Activated naive CD4-positive, alpha-beta T cell treated with Interleukin-2 at 50 U/mL for 16 hours (primary cell): Measurements from ENCODE around the gene WWOX.

Experiments used
- DNase-seq: peaks from one replicate; pipeline ENCODE4 v3.0.0-alpha.2; 2020

Gene WWOX

DNA sequence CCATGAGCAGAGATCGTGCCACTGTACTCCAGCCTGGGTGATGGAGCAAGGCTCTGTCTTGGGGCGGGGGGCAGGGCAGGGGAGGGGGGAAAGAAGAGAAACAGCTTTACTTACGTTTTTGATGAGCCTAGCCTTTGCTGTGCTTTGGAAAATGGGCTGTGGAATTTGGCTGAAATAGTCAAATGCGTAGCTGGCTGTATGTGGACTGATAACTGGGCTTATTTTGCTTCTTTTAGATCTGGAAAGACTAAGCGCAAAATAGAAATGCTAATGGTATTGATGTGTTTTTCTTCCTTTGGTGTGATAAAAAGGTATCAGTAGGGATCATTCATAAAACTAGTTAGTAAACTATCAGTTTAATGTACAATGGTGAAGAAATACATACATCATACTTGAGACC lies 346.4 kb downstream of the WWOX start:
- no peak for DNase-seq

DNA sequence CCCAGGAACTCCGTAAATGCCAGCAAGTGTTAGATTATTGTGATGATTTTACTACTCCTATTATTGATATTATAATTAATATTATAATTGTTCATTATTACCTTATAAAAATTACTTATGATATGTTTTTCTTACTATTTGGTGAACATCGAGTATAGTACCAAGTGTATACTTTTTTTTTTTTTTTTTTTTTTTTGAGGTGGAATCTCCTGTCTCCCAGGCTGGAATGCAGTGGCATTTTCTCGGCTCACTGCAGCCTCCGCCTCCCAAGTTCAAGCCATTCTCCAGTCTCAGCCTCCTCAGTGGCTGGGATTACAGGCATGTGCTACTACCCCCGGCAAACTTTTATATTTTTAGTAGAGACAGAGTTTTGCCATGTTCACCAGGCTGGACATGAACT lies 347.0 kb downstream of the WWOX start:
- DNase-seq = no peak

DNA sequence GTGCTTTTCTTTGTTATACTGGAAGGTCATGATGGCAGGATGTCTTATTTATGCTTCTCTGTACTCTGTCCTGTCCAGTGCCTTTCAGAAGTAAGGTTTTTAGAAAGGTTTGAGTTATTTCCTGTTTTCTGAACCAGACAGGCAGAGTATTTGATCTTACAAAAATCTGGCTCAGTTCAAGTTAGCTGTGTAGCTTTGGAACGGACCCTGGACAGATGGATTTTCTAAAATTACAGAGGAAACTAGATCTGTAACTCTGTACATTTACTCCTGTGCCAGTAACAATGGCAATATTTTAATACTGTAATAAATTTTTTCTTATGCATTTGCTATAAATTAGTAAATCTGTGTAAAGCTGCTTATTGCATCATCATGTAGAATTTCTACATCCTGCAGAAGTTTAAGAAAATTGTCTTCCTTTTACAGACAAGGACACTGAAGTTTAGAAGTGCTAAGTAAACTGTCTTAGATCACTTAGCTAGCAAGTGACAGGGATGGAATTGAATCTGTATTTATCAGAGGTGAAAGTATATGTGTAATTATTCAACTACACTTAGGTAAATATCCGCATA lies 347.6 kb downstream of the WWOX start:
- DNase-seq = no peak

DNA sequence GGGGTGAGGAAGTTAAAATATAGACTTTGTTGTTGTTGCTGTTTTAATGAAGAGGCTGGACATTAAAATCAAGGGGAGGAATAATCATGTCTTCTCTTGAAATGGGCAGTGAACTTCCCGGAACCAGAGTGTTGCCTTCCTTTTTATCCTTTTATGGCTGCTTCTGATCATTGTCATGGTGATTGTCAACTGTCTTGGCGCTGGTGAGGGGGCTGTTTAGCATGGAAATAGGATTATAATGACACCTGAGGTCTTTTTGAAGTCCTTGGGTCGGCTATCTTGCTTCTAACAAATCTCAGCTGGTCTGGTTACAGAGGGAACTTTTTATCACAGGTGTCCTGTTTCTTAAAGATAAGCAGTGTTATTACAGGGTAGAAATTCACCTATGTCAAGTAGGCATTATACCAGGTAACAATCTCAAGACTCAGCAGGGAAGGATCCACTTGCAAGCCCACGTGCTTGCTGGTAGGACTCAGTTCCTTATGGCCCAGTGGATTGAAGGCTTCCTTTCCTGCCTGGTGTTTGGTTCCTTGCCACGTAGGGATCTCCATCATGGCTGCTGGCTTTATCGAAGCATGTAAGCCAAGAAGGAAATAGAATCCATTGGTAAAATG lies 349.3 kb downstream of the WWOX start:
- no peak for DNase-seq

DNA sequence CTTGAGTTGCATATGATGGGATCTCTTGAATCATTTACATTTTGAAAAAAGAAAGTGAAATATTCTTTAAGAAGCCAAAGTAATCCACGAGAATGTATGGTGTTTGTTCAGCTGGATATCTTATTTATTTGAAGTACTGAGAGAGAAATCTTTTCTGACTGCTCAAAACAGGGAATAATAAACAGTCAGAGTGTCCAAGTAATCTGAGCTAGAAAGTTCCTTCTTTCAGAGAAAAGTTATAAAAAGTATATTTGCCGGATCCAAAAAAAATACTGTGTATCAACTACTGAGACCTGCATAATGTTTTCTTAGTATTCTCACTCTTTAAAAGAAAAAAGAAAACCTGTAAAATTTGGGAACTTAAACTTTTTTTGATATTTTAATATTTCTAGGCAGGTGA lies 350.8 kb downstream of the WWOX start:
- DNase-seq = no peak

DNA sequence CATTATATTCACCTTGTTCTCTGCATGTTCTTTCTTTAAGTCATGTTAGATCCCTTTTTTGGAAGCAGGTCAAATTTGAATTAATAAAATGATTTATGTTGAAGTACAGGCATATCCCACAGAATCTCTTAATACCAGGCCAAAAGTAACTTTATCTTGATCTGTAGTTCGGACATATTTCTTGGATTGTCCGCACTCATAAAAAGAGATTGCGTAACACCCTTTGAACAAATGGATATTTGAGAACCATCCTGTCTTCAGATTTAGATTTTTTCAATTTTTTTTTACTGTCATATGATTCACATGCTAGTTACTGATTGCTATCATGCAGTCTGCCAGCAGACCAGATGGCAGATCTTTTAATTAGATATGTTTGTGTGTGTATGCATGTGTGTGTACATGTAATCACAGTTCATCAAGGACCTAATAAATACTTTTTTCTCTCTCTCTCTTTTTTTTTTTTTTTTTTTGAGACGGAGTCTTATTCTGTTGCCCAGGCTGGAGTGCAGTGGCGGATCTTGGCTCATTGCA lies 352.6 kb downstream of the WWOX start:
- DNase-seq = no peak

DNA sequence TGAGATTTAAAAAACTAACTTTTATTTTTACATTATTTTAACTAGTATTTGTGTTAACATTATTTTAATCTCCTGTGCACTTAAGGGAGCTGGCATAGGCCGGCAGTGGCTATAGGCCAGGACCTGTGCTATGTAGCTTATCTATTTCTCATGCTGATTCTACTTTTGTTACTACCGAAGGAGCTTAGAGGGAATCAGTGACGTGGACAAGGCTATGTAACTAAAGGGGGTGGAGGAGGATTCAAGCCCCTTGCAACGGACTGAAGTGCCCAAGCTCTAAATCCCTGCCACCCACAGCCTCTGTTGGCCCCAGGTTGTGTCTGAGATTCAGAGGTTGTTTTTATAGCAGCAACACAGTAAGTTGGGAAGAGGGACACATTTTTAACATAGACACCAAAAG lies 356.4 kb downstream of the WWOX start:
- no peak for DNase-seq

DNA sequence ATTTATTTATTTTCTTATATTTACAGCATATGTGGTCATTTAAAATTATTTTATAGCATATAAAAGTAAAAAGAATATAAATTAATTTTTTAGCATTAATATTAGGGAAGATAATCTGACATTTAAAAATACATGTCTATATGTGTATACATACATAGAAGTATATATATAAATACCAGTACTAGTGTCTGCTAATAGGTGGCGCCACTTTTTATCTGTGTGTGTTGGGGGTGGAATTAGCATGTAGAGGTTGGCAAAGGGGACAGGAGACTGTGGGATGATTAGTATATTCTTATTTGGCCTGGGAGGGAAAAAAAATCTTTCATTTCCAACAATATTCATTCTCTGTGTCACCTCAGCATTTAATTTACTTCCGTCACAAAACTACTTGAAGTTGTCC lies 359.1 kb downstream of the WWOX start:
- no peak for DNase-seq

DNA sequence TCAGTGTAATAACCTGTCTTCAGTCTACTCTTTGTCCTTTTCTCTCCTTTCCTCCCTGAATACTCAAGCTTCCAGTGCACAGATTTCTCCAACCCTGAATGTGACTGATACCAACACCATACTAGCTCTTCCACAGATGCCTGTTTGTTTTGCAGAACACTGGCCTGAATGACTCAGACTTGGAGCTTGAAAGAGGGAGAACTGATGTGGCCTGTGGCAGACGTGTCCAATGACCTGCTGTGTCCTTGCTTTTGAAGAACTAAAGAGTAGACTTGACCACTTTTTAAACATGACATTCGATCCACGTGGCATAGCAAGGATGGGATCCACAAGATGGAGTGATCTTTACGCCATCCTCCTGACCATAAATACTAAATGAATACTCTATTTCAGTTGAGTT lies 361.0 kb downstream of the WWOX start:
- DNase-seq = no peak

DNA sequence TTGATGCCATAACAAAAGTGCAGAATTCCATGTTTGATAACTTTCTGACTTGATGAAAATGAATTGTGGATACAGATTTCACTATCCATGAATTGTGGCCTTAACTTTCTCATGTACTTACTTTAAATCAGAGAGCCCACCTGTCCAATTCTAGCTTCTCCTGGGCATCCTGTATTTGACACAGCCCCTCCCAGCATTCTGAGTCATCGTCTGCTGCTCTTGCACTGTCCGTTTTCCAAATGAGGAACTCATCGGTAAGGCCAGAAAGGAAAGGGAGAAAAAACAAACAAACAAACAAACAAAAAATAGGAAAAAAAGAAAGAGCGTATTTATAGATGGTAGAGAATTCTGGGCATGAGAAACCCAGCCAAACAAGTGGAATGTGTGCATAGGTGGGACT lies 361.6 kb downstream of the WWOX start:
- no peak for DNase-seq

DNA sequence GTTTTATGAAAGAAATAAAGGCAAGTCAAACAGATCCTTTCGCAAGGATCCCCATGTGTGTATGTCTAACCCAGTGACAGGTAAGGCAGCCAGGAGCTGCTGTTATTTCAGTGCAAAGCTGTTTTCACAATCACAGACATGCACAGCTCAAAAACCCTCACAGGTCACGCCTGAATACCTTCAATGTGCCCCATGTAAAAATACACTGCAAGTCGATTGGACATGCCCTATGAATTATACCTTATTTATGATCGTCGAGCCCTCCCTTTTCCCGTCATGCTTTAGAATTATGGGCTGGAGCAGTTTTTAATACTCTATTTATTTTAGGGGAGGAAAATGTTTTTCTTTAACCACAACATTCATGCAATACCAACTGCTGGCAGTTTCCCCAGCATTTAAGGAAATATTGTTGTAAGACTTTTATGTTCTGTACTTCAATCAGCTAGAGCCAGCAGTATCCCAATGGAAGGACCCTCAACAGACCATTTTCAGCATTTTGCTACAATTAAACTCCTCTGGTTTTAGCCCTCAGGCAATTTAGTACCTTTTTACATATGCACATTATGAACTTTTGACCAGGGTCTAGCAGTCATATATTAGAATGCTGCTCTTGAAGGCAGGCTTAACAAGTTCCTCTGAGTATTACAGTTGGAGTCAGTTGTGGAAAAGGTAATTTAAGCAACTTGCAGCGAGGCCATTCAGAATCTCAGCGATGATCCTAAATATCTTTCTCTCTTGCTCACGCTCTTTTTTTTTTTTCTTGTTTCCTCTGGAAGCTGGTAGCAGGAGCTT lies 362.2 kb downstream of the WWOX start:
- DNase-seq = no peak

DNA sequence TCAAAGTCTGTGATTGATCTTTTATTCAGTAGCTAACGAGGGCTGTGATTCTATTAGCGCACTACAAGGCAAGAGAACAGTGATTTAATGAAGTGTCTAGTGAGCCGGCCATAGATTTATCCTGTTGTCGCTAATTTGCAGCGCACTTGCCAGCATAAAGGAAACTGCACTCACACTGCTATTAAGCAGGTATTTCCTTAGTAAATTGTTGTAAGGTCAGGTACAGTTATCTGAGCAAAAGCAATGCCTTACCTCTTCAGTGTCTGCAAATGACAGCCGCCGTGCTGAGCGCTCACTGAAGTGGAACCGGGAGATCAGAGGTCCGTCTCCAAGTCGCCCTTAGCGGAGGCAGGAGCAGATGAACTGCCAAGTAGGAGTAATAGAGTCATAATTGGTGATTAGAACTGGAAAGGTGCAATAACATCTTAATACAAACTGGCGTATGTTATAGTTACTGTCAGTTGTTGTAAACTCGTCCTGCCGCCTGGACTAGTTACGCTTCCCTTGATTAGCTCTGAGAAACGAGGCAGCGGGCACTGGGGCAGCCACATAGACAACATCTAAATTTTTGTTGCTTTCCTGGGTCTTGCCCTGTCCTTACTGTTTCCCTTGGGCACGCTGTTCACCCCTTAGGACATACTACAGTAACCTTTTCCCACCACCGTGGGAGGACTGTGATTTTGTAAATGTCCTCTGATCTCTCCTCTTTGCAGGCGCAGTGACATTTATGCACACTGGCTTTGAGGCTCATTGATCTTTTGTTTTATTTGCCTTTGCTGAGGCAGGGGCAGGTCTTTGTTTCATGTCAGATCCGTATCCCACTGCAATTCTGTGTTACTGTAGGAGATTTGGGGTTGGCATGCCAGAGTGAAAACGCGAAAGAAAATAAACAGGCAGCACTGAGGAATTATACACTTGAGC lies 363.1 kb downstream of the WWOX start:
- no peak for DNase-seq

DNA sequence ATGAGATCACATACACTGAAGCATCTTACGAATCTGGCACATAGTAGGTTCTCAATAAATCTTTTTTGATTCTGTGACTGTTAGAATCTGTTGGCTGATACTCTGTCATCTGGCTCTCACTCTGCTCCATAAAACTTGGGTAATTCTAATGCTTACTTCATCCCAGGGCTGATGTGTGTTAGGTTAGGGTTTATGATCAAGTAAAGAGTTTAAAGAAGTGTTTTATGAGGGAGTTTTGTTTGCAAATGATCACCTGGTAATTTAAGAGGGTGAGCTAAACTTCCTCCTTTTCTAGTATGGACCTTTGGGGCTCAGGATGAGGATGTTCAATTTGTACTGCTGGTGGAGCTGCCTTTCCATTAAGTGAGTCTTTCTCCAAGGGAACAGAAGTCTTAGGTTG lies 364.1 kb downstream of the WWOX start:
- DNase-seq = no peak

DNA sequence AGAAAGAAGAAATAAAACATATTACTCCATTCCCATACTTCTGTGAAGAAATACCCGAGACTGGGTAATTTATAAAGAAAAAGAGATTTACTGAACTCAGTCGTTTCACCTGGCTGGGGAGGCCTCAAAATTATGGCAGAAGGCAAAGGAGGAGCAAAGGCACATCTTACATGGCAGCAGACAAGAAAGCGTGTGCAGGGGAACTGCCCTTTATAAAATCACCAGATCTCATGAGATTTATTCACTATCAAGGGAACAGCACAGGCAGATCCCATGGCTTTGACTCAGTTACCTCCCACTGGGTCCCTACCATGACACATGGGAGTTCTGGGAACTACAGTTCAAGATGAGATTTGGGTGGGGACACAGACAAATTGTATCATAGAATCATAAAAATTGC lies 365.4 kb downstream of the WWOX start:
- no peak for DNase-seq

DNA sequence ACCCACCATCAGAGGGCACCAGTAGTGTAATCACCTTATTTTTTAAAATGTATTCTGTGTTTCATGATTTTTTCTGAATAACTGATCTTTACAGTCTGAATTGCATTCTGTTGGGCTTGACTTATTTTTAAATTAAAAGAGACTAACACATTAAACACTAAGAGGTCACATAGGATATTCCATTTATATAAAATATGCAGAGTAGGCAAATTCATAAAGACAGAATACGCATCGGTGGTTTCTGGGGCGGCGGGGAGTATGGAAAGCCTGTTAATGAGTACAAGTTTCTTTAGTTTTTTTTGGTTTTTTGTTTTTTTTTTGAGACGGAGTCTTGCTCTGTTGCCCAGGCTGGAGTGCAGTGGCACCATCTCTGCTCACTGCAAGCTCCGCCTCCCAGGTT lies 366.3 kb downstream of the WWOX start:
- DNase-seq = no peak

DNA sequence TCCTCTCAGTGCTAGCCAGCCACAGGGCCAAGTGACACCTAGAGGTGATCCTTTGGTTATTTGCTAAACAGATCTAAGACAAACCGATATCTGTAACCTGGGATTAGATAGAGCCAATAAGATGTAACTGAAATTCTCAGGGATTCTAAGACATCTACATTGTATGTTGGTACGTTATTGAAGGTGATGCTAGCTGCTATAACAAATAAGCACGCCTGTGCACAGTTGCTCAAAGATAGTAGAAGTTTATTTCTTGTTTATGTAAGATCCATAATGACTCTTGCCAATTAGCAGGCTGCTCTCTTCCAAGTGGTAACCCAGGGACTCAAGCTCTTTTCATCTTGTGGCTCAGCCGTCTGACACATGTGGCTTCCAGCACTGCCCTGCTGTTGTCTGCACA lies 370.3 kb downstream of the WWOX start:
- DNase-seq = no peak

DNA sequence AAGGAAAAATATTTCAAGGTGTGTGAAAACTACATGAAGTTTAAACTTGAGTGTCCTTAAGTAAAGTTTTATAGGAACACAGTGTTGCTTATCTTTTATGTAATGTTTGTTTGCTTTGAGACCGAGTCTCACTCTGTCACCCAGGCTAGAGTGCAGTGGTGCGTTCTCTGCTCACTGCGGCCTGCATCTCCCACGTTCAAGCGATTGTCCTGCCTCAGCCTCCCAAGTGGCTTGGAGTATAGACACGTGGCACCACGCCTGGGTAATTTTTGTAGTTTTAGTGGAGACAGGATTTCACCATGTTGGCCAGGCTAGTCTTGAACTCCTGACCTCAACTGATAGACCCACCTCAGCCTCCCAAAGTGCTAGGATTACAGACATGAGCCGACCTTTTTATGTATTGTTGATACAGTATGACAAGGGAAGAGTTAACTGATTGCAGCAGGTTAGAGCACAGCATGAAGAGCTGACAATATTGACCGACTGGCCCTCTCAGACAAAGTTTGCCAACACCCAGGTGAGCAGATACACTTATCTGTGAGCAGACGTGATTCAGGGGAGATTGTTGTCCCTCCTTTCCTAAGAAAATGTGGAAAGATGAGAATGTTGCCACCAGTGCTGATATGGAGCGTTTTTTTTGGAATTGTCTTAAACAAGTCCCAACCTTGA lies 373.7 kb downstream of the WWOX start:
- DNase-seq = no peak

DNA sequence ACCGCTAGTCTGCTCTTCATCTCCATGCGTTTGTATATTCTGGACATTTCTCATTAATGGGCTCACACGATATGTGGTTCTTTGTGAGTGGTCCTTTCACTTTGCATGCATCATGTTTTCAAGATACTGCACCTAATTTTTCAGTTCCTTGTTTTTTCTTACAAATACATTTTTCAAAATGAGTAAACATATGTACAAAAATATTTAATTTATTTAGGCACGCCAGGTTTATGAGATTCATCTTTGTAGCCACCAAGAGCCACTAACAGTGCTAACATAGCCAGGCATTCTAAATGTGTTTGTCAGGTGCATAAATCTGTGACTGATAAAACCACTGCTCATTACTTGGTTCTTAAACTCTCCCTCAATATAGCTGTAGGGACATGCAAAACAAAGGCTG lies 375.3 kb downstream of the WWOX start:
- no peak for DNase-seq

DNA sequence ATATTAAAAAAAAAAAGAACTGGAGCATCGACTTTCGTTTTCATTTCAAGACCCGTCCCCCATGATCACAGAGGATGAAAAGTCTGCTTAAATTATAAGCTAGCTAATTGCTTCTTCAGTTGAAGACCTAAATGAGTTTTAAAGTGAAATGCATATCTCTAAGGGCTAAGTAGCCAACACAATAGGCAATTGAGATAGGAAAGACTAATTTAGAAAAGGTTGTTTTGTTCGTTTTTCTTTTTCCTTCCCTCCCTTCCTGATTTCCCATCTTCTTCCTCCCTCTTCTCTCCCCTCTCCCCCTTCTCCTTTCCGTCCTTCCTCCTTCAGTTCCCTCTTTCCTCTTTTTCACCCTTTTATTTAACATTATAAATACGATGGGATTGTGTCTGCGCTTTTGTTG lies 377.2 kb downstream of the WWOX start:
- no peak for DNase-seq

DNA sequence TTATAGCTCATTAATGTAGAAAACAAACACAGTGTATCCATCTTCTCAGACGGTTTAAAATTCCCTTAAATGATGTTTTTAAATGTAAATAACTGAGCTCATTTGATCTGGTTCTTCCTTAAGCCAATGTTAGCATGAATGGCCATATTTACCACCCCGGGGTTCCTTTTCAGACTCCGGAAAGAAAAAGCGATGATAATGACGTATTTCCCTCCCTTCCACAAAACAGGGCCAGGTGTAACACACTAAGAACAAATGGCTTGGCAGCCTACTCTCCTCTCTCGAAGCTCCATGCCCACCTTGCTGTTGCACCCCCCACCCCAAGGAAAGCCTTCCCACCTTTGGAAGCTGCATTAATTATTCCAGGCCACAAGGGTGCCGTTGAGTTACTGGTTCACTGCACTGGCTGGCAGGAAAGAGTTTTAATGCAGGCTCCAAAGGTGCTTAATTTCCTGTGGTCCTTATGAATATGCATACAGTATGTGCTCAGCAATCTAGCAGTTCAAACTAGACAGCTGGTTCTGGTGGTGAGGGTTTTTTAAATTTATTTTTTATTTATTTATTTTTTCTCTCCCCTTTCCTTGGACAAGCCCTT lies 378.9 kb downstream of the WWOX start:
- no peak for DNase-seq

DNA sequence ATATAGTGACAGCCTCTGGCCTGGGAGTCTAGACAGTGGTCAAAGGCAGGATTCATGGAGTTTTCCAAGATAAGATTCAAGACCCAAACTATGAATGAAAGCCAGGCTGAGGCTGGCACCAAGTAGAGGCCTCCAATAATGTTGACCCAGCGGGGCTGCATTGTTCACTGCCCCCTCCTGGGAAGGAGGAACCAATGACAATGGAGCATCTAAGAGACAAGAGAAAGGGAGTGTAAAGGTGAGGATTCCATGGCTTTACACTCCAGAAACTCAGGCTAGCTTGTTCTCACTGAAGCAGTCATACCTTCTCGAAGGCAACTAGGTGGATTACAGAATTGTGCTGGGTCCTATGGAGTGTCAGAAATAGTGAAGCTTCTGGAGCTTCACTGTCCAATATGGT lies 380.3 kb downstream of the WWOX start:
- no peak for DNase-seq

DNA sequence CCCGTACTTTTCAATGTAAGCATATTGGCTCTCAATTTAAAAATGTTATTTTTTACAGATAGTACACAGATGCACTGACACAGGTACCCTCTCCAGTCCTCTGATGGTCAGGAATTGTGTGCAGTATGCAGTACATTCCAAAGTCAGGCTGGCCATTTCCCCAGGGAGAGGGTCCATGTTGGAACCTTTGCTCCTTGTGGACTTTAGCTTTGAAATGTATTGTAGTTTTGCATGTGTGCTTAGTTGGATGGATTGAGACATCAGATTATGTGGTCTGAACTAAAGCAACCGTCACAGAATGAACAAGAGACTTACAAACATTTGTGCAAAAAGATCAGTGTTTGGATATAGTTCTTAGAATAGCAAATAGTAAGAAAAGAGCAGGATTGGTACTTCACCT lies 381.1 kb downstream of the WWOX start:
- DNase-seq = no peak
